Naive thymus-derived CD4-positive, alpha-beta T cell (primary cell): ENCODE measurements around the gene RMC1. TPM values are rescaled to one million over a fixed set of nuclear protein-coding genes. Genes with fewer than 3 reads are reported as not detected.

Experiments used
- ATAC-seq: fragments of 150-1000 bp; cut with Tn5 transposase; 2 replicates; pipeline ENCODE4 v1.10.0; 2021; ENCODE audit warnings: mild to moderate bottlenecking, moderate library complexity
- CTCF ChIA-PET: fragments of 350-600 bp; sonication (Branson Sonifier 250); formaldehyde crosslinking; loops from one replicate; lab custom pipeline; 2021; ENCODE audit warnings: antibody characterized with exemption; lab: Charles Lee
- POLR2A ChIA-PET: fragments of 350-600 bp; sonication (Branson Sonifier 250); formaldehyde crosslinking; loops from one replicate; lab custom pipeline; 2021; ENCODE audit warnings: antibody characterized with exemption, inconsistent platforms; lab: Charles Lee
- DNase-seq, 9 donors: peaks; one replicate each; pipeline versions ENCODE4 v3.0.0 to v3.0.0-alpha.2; 2020 to 2022; ENCODE audit warnings: mixed read lengths in 1 of 9
- H3K27ac ChIP-seq: one replicate; pipeline ENCODE4 v1.7.0; 2013; ENCODE audit warnings: mild to moderate bottlenecking, low read depth, low read length, moderate library complexity
- H3K27me3 ChIP-seq, 2 donors: one replicate each; pipeline ENCODE4 v1.7.0; 2013; ENCODE audit warnings: low read length in 2 of 2, mild to moderate bottlenecking in 2 of 2, moderate library complexity in 2 of 2; ENCODE audit not compliant: control insufficient read depth in 2 of 2, insufficient read depth in 2 of 2
- H3K36me3 ChIP-seq, 3 experiments: 1 replicate in 2 of 3; 2 replicates in 1 of 3; pipeline ENCODE4 v1.7.0; 2013; ENCODE audit warnings: low read length in 3 of 3, mild to moderate bottlenecking in 3 of 3, moderate library complexity in 1 of 3; ENCODE audit not compliant: insufficient read depth in 3 of 3, control insufficient read depth in 2 of 3
- H3K4me1 ChIP-seq, 2 donors: one replicate each; pipeline ENCODE4 v1.7.0; 2013; ENCODE audit warnings: low read length in 2 of 2, mild to moderate bottlenecking in 2 of 2, moderate library complexity in 1 of 2; ENCODE audit not compliant: control insufficient read depth in 2 of 2, insufficient read depth in 2 of 2
- H3K4me3 ChIP-seq: 2 replicates; pipeline ENCODE4 v1.7.0; 2013; ENCODE audit warnings: mild to moderate bottlenecking, low read length
- H3K9me3 ChIP-seq, 3 experiments: 1 replicate in 2 of 3; 2 replicates in 1 of 3; pipeline ENCODE4 v1.7.0; 2013; ENCODE audit warnings: low read length in 3 of 3; ENCODE audit not compliant: control insufficient read depth in 2 of 3
- H3K27ac Mint-ChIP-seq, 9 donors: one replicate each; pipeline ENCODE4 v1.8.0; 2020 to 2022; ENCODE audit warnings: mixed read lengths in 9 of 9, mild to moderate bottlenecking in 8 of 9, moderate library complexity in 5 of 9, inconsistent platforms in 2 of 9
- H3K27me3 Mint-ChIP-seq, 5 donors: one replicate each; pipeline ENCODE4 v1.8.0; 2021 to 2022; ENCODE audit warnings: mixed read lengths in 5 of 5, mild to moderate bottlenecking in 1 of 5
- H3K36me3 Mint-ChIP-seq, 5 donors: one replicate each; pipeline ENCODE4 v1.8.0; 2020 to 2022; ENCODE audit warnings: mixed read lengths in 5 of 5, mild to moderate bottlenecking in 3 of 5, inconsistent platforms in 1 of 5
- H3K4me1 Mint-ChIP-seq, 7 donors: one replicate each; pipeline ENCODE4 v1.8.0; 2020 to 2022; ENCODE audit warnings: mixed read lengths in 7 of 7, mild to moderate bottlenecking in 3 of 7, inconsistent platforms in 1 of 7
- H3K4me3 Mint-ChIP-seq, 10 donors: one replicate each; pipeline ENCODE4 v1.8.0; 2020 to 2022; ENCODE audit warnings: mild to moderate bottlenecking in 10 of 10, mixed read lengths in 10 of 10, moderate library complexity in 6 of 10, inconsistent platforms in 2 of 10
- H3K9me3 Mint-ChIP-seq, 11 donors: one replicate each; pipeline ENCODE4 v1.8.0; 2020 to 2022; ENCODE audit warnings: mixed read lengths in 11 of 11, mild to moderate bottlenecking in 4 of 11, inconsistent platforms in 1 of 11, moderate library complexity in 1 of 11
- intact Hi-C, 2 donors: fragments of 100-400 bp; cut with micrococcal nuclease; formaldehyde crosslinking; loops; one replicate each; pipeline ENCODE4 v1.15.1; 2023
- polyA plus RNA-seq, 2 donors: library from polyadenylated mRNA; unstranded; fragments of 300-500 nt; fragmentation: Illumina TruSeq; gene quantifications; one replicate each; pipeline ENCODE4 v1.2.3, GENCODE V29; 2021
- total RNA-seq, 6 experiments: library from RNA in 5 of 6; stranded (reverse) in 5 of 6; gene quantifications; 1 replicate in 5 of 6; 2 replicates in 1 of 6; pipeline ENCODE4 v1.2.3 and lab custom pipeline; 2021 to 2026

The RMC1 gene
- total and polyA plus RNA-seq, 7 experiments from 2014 or later: 23.1 to 59.7 (median 48.4) TPM

DNA sequence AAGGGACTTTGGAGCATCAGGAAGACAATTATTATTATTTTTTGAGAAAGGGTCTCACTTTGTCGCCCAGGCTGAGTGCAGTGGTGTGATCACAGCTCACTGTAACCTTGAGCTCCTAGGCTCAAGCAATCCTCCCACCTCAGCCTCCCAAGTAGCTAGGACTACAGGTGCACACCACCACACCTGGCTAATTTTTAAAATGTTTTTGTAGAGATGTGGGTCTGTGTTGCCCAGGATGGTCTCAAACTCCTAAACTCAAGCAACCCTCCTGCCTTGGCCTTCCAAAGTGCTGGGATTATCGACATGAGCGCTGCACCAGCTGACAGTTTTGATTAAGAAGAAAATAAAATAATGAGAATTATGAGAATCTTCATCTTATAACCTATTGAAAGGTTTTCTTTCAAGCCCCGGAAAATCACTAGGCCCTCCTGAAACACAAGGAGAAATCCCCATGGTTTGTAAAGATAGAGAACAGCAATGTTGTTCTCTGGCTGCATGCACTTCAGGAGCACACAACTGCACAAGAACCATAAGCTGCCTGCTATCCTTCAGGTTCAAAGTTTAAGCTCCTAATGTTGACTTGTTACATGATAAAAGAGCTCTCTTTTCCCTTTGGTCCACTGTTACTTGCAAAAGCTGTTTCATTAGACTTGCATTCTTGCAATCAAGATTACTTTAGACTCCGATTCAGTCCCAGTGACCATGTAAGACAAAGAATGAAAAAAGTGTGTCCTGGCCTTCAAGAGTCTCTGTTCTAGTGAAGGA lies 66.2 kb downstream of the RMC1 start:
- CTCF ChIA-PET: interaction anchor here (0.5 to 1.0 kb wide), 2 partner anchors 10 to 55 kb away, joined by 3 to 4 read pairs; no protein-coding TSS in a partner anchor
- Histone ChIP-seq H3K27me3 (no peaks in the 10 kb centered on the region), H3K9me3 (no peaks in the 10 kb centered on the region), H3K36me3 (peaks cover 0 to 37% (median 22%) of the 10 kb centered on the region in 3 experiments), H3K4me1 (peaks cover 8 to 45% of the 10 kb centered on the region in 2 donors), H3K27ac (no peak overlapping the region), H3K4me3 (no peak overlapping the region)
- peaks cover 24 to 59% (median 33%) of the 10 kb centered on the region in 5 donors for H3K36me3 Mint-ChIP-seq
- no peaks in the 10 kb centered on the region for H3K27me3 Mint-ChIP-seq
- H3K4me3 Mint-ChIP-seq: no peak overlapping the region
- ATAC-seq (no peak), DNase-seq (no peak)
- H3K27ac Mint-ChIP-seq: no peak overlapping the region
- peaks cover 12 to 34% (median 22%) of the 10 kb centered on the region in 7 donors for H3K4me1 Mint-ChIP-seq
- intact Hi-C loops: no loop called here
- H3K9me3 Mint-ChIP-seq: peaks cover 0 to 1% (median 0%) of the 10 kb centered on the region in 11 donors
- POLR2A ChIA-PET: no interaction called here

DNA sequence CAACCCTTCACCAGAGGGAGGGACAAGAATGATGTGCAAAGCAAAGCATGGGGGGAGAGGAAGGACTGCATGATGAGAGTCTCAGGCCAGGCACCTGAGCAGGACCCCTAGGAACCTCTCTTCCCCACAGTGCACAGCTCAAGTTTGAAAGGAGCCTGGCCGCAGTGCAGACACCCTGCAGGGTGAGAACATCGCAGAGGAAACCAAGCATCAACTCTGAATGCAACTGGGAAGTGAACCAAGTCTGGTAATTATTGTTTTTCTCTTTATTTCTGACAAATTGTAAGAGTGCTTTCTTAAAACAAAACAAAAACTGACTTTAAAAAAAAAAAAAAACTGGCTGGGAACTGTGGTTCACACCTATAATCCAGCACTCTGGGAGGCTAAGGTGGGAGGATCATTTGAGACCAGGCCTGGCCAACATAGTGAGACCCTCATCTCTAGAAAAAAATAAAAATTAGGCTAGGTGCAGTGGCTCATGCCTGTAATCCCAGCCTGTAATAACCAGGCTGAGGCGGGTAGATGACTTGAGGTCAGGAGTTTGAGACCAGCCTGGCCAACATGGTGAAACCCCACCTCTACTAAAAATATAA lies 67.7 kb downstream of the RMC1 start:
- peaks cover 0 to 33% (median 22%) of the 10 kb centered on the region in 3 experiments for H3K36me3 ChIP-seq
- DNase-seq (no peak), ATAC-seq (peak; percentile 74)
- Mint-ChIP-seq H3K27me3 (no peaks in the 10 kb centered on the region), H3K4me3 (peak overlapping the region in 1 of 10 donors; percentile 49), H3K4me1 (peaks cover 18 to 45% (median 32%) of the 10 kb centered on the region in 7 donors), H3K27ac (peak overlapping the region in 1 of 9 donors; percentile 18), H3K36me3 (peaks cover 19 to 48% (median 27%) of the 10 kb centered on the region in 5 donors), H3K9me3 (peaks cover 0 to 1% (median 0%) of the 10 kb centered on the region in 11 donors)
- H3K27ac ChIP-seq: no peak overlapping the region
- H3K4me3 ChIP-seq: no peak overlapping the region
- intact Hi-C loops: no loop called here
- H3K9me3 ChIP-seq: no peaks in the 10 kb centered on the region
- POLR2A ChIA-PET: no interaction called here
- no peaks in the 10 kb centered on the region for H3K27me3 ChIP-seq
- H3K4me1 ChIP-seq: peaks cover 17 to 57% of the 10 kb centered on the region in 2 donors
- CTCF ChIA-PET: interaction anchor here (1.3 kb wide), 1 partner anchor 18 kb away, joined by 3 read pairs; no protein-coding TSS in a partner anchor

DNA sequence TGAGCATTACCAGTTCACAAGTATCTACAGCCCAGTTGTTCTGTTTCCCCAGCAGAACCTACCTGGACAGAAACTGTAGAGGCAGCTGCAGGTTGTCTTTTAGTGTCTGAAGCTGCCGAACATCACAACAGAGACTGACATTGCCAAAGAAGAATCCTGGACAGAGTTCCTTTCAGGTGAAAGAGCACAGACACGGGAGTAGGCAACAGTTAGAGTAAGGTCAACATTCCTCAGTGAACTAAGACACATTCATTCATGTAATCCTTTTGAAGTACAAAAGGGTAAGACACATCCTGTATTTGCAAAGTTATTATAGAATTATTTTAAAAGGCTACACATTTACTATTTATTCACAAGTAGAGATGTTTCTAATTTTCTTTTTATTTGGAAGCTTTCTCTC lies 68.7 kb downstream of the RMC1 start:
- Histone ChIP-seq H3K9me3 (no peaks in the 10 kb centered on the region), H3K4me3 (no peak overlapping the region), H3K36me3 (peaks cover 0 to 23% (median 18%) of the 10 kb centered on the region in 3 experiments), H3K27ac (no peak overlapping the region), H3K27me3 (no peaks in the 10 kb centered on the region), H3K4me1 (peaks cover 17 to 61% of the 10 kb centered on the region in 2 donors)
- Mint-ChIP-seq H3K4me3 (no peak overlapping the region), H3K4me1 (peaks cover 21 to 50% (median 36%) of the 10 kb centered on the region in 7 donors), H3K9me3 (peaks cover 0 to 1% (median 0%) of the 10 kb centered on the region in 11 donors), H3K27me3 (no peaks in the 10 kb centered on the region), H3K36me3 (peaks cover 13 to 46% (median 30%) of the 10 kb centered on the region in 5 donors), H3K27ac (peak overlapping the region in 4 of 9 donors; percentile 31 to 88 (median 50))
- intact Hi-C loops: no loop called here
- ChIA-PET POLR2A (no interaction called here), CTCF (interaction anchor here (0.6 to 1.3 kb wide), 3 partner anchors 10 to 241 kb away, joined by 3 to 4 read pairs (median 4); no protein-coding TSS in a partner anchor)
- no peak for DNase-seq
- no peak for ATAC-seq

DNA sequence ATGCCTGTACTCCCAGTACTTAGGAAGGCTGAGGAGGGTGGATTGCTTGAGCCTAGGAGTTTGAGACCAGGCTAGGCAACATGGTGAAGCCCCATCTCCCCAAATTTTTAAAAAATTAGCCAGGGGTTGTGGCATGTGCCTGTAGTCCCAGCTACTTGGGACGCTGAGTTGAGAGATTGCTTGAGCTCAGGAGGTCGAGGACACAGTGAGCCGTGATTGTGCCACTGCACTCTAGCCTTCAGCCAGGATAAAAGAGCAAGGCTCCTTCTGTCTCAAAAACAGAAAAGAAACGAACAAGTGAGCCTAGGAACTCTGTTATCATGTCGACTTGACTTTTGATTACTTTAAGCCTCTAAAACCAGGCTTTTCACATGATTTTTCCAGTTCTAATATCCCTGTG lies 69.3 kb downstream of the RMC1 start:
- H3K27ac ChIP-seq: no peak overlapping the region
- intact Hi-C loops: no loop called here
- CTCF ChIA-PET: interaction anchor here (1.0 to 1.3 kb wide), 2 partner anchors 11 to 16 kb away, joined by 3 to 4 read pairs; no protein-coding TSS in a partner anchor
- no peaks in the 10 kb centered on the region for H3K9me3 Mint-ChIP-seq
- peaks cover 21 to 50% (median 36%) of the 10 kb centered on the region in 7 donors for H3K4me1 Mint-ChIP-seq
- H3K27me3 Mint-ChIP-seq: no peaks in the 10 kb centered on the region
- POLR2A ChIA-PET: interaction anchor here (0.7 kb wide), 1 partner anchor 45 kb away, joined by 4 read pairs; no protein-coding TSS in a partner anchor
- DNase-seq (no peak), ATAC-seq (no peak)
- H3K36me3 Mint-ChIP-seq: peaks cover 9 to 41% (median 26%) of the 10 kb centered on the region in 5 donors
- H3K4me1 ChIP-seq: peaks cover 17 to 61% of the 10 kb centered on the region in 2 donors
- no peak overlapping the region for H3K4me3 Mint-ChIP-seq
- peaks cover 0 to 17% (median 13%) of the 10 kb centered on the region in 3 experiments for H3K36me3 ChIP-seq
- H3K9me3 ChIP-seq: no peaks in the 10 kb centered on the region
- H3K27ac Mint-ChIP-seq: peak overlapping the region in 3 of 9 donors; percentile 31 to 66 (median 34)
- H3K27me3 ChIP-seq: no peaks in the 10 kb centered on the region
- H3K4me3 ChIP-seq: no peak overlapping the region

DNA sequence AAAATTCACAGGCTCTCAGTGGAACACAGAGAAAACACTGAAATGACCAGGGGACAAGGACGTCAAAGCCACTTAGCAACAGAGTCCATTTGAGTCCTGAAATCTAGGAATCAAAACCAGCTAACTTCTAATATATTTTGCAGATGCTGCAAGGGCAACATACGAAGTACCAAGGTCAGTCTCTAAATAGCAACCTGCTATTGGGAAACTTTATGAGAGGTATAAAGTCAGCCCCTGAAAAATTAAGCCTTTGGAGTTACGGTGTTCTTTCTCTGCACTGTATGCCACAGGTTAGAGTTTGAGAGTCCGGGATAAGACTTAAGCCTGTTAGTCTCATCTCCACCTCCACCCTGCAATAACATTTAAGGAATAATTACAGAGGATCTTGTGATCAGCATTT lies 69.7 kb downstream of the RMC1 start:
- peak overlapping the region in 1 of 10 donors; percentile 15 for H3K4me3 Mint-ChIP-seq

More for the DNA sequence above, 69.7 kb downstream of the RMC1 start:
- peaks cover 8 to 38% (median 24%) of the 10 kb centered on the region in 5 donors for H3K36me3 Mint-ChIP-seq
- no peaks in the 10 kb centered on the region for H3K27me3 Mint-ChIP-seq
- Histone ChIP-seq H3K27me3 (no peaks in the 10 kb centered on the region), H3K4me1 (peaks cover 17 to 61% of the 10 kb centered on the region in 2 donors), H3K4me3 (no peak overlapping the region), H3K9me3 (no peaks in the 10 kb centered on the region), H3K36me3 (peaks cover 0 to 16% (median 12%) of the 10 kb centered on the region in 3 experiments), H3K27ac (no peak overlapping the region)
- intact Hi-C loops: no loop called here
- H3K9me3 Mint-ChIP-seq: no peaks in the 10 kb centered on the region
- ATAC-seq: no peak
- no peak for DNase-seq
- POLR2A ChIA-PET: interaction anchor here (0.7 kb wide), 1 partner anchor 45 kb away, joined by 4 read pairs; no protein-coding TSS in a partner anchor
- peaks cover 21 to 52% (median 36%) of the 10 kb centered on the region in 7 donors for H3K4me1 Mint-ChIP-seq
- CTCF ChIA-PET: no interaction called here
- H3K27ac Mint-ChIP-seq: peak overlapping the region in 4 of 9 donors; percentile 56 to 91 (median 72)
